ENCODE results near the gene CHIT1. TPM values are rescaled to one million over a fixed set of nuclear protein-coding genes. Genes with fewer than 3 reads are reported as not detected.
"Not testable (repeated sequence)": the region's sequence is repeated elsewhere in the genome, so short reads cannot be mapped to it uniquely, and the experiment has no call there.

The CHIT1 gene
- polyA plus RNA-seq, 1 of the 3 experiments (the other 2 are of a cell fraction), result not detected

- H4K20me1 ChIP-seq (ENCODE audit: insufficient read depth); DNase-seq; H3K9ac ChIP-seq; H3K27me3 ChIP-seq (ENCODE audit: insufficient read depth); H3K27ac ChIP-seq (ENCODE audit: low read depth in 2 of 2, low read length in 1 of 2); POLR2A ChIA-PET; H3F3A ChIP-seq (replicated peaks; ENCODE audit: insufficient read depth); H3K79me2 ChIP-seq (ENCODE audit: insufficient read depth); H3K4me3 ChIP-seq (ENCODE audit: low read depth in 2 of 2, low read length in 1 of 2); H3K9me2 ChIP-seq; H3K9me3 ChIP-seq; H3K4me2 ChIP-seq; H3K36me3 ChIP-seq (replicated peaks in 1 of 2; ENCODE audit: control insufficient read depth in 1 of 2, insufficient read depth in 2 of 2, low read length in 1 of 2); H2AFZ ChIP-seq (ENCODE audit: low read depth): not testable (repeated sequence)
- WGBS (ENCODE audit: low lambda C conversion rate), result 62% methylated on average over 4 of the region's 5 CpGs
- peaks cover 0 to 13% of the 10 kb centered on the region in 2 experiments; a peak in 1 of 4 replicates for H3K4me1 ChIP-seq (ENCODE audit: control insufficient read depth in 1 of 2, insufficient read depth in 2 of 2, low read depth in 1 of 2, low read length in 1 of 2)
- CTCF ChIA-PET, result interaction anchor here (1.6 to 31.2 kb wide), 10 partner anchors 22 to 239 kb away, joined by 6 to 817 read pairs (median 16); partner anchors contain the start of genes ADORA1, FMOD and PPFIA4
Observed at GRCh38 chr1:203266140-203266539, 36.7 kb upstream of the CHIT1 start.

GRCh38 chr1:203265541-203265940 lies 36.1 kb upstream of the CHIT1 start:
- Histone ChIP-seq H3K9me2 (no peaks in the 10 kb centered on the region), H3K27ac (ENCODE audit: low read depth in 2 of 2, low read length in 1 of 2) (no peak overlapping the region), H3K4me2 (no peak overlapping the region), H3K27me3 (ENCODE audit: insufficient read depth) (peaks cover 9% of the 10 kb centered on the region), H3F3A (replicated peaks; ENCODE audit: insufficient read depth) (no peaks in the 10 kb centered on the region), H3K79me2 (ENCODE audit: insufficient read depth) (no peaks in the 10 kb centered on the region), H3K4me1 (ENCODE audit: control insufficient read depth in 1 of 2, insufficient read depth in 2 of 2, low read depth in 1 of 2, low read length in 1 of 2) (peaks cover 0 to 9% of the 10 kb centered on the region in 2 experiments; a peak in 1 of 4 replicates), H2AFZ (ENCODE audit: low read depth) (no peak overlapping the region), H3K9ac (no peak overlapping the region), H3K4me3 (ENCODE audit: low read depth in 2 of 2, low read length in 1 of 2) (no peak overlapping the region), H4K20me1 (ENCODE audit: insufficient read depth) (no peaks in the 10 kb centered on the region), H3K9me3 (no peaks in the 10 kb centered on the region), H3K36me3 (replicated peaks in 1 of 2; ENCODE audit: control insufficient read depth in 1 of 2, insufficient read depth in 2 of 2, low read length in 1 of 2) (no peaks in the 10 kb centered on the region)
- CTCF ChIA-PET, result interaction anchor here (1.4 to 31.2 kb wide), 6 partner anchors 41 to 226 kb away, joined by 4 to 817 read pairs (median 10); partner anchors contain the start of gene FMOD
- POLR2A ChIA-PET, result no interaction called here
- 67% methylated on average over 4 of the region's 4 CpGs for WGBS (ENCODE audit: low lambda C conversion rate)
- TF ChIP-seq IRF3 (IDR thresholded peaks at IDR 0.05; ENCODE audit: low read depth, low read length) (no peak), TEAD4 (IDR thresholded peaks at IDR 0.05; ENCODE audit: borderline replicate concordance, insufficient read depth) (no peak), USF2 (IDR thresholded peaks at IDR 0.05; ENCODE audit: borderline replicate concordance, low read depth, low read length) (no peak), MAX (IDR thresholded peaks at IDR 0.05; ENCODE audit: low read depth) (no peak)
- no peak for DNase-seq

GRCh38 chr1:203264052-203264501 lies 34.6 kb upstream of the CHIT1 start:
- no peaks in the 10 kb centered on the region for H3K36me3 ChIP-seq (replicated peaks in 1 of 2; ENCODE audit: control insufficient read depth in 1 of 2, insufficient read depth in 2 of 2, low read length in 1 of 2)
- H2AFZ ChIP-seq (ENCODE audit: low read depth), result no peak overlapping the region
- POLR2A ChIA-PET, result no interaction called here
- H4K20me1 ChIP-seq (ENCODE audit: insufficient read depth), result no peaks in the 10 kb centered on the region
- H3K27ac ChIP-seq (ENCODE audit: low read depth in 2 of 2, low read length in 1 of 2), result no peak overlapping the region
- CTCF ChIA-PET, result interaction anchor here (1.1 to 31.2 kb wide), 8 partner anchors 9 to 227 kb away, joined by 3 to 817 read pairs (median 5); partner anchors contain the start of gene FMOD
- H3K4me3 ChIP-seq (ENCODE audit: low read depth in 2 of 2, low read length in 1 of 2), result no peak overlapping the region
- TF ChIP-seq ZBTB33 (IDR thresholded peaks at IDR 0.05; ENCODE audit: borderline replicate concordance, low read depth), result no peak
- TF ChIP-seq NRF1 (IDR thresholded peaks at IDR 0.05; ENCODE audit: low read depth, low read length), result no peak
- no peaks in the 10 kb centered on the region for H3K9me3 ChIP-seq
- WGBS (ENCODE audit: low lambda C conversion rate), result 58% methylated on average over 6 of the region's 6 CpGs
- no peak overlapping the region for H3K9ac ChIP-seq
- no peaks in the 10 kb centered on the region for H3K9me2 ChIP-seq
- no peaks in the 10 kb centered on the region for H3K79me2 ChIP-seq (ENCODE audit: insufficient read depth)
- peaks cover 0 to 7% of the 10 kb centered on the region in 2 experiments; a peak in 1 of 4 replicates for H3K4me1 ChIP-seq (ENCODE audit: control insufficient read depth in 1 of 2, insufficient read depth in 2 of 2, low read depth in 1 of 2, low read length in 1 of 2)
- H3K4me2 ChIP-seq, result no peak overlapping the region
- no peak for DNase-seq
- peaks cover 9% of the 10 kb centered on the region for H3K27me3 ChIP-seq (ENCODE audit: insufficient read depth)
- no peaks in the 10 kb centered on the region for H3F3A ChIP-seq (replicated peaks; ENCODE audit: insufficient read depth)
